ENCODE results near the gene GALNT17.

Gene GALNT17

GRCh38 chr7:71645836-71646235 lies 513.9 kb downstream of the GALNT17 start:
- ChIA-PET CTCF (interaction anchor here (0.6 kb wide), 1 partner anchor 48 kb away, joined by 3 read pairs; no protein-coding TSS in a partner anchor), POLR2A (interaction anchor here (0.7 kb wide), 1 partner anchor 1718 kb away, joined by 4 read pairs; no protein-coding TSS in a partner anchor)
- no peak for TF ChIP-seq ZNF521 (tag by site-specific recombination; IDR thresholded peaks at IDR 0.05)
- TF ChIP-seq ZNF488 (tag by site-specific recombination; IDR thresholded peaks at IDR 0.05) = no peak
- no peak for TF ChIP-seq ZNF777 (tag by site-specific recombination; IDR thresholded peaks at IDR 0.05; ENCODE audit: borderline replicate concordance)
- no peak for TF ChIP-seq ZNF670 (tag by site-specific recombination; IDR thresholded peaks at IDR 0.05; ENCODE audit: low read depth)
- no peak for TF ChIP-seq IKZF3 (tag by site-specific recombination; IDR thresholded peaks at IDR 0.05)
- no peak for TF ChIP-seq PATZ1 (tag by site-specific recombination; IDR thresholded peaks at IDR 0.05)
- no peak for TF ChIP-seq ZNF664 (tag by site-specific recombination; IDR thresholded peaks at IDR 0.05)
- TF ChIP-seq TCF7L2 (IDR thresholded peaks at IDR 0.05; ENCODE audit: borderline replicate concordance, low read depth, low read length) = no peak
- TF ChIP-seq KLF16 (tag by site-specific recombination; IDR thresholded peaks at IDR 0.05) = no peak
- TF ChIP-seq ZSCAN4 (tag by site-specific recombination; IDR thresholded peaks at IDR 0.05) = no peak
- no peak for TF ChIP-seq INSM2 (tag by site-specific recombination; IDR thresholded peaks at IDR 0.05)
- TF ChIP-seq SP3 (tag by site-specific recombination; IDR thresholded peaks at IDR 0.05) = no peak
- TF ChIP-seq ZNF423 (tag by site-specific recombination; IDR thresholded peaks at IDR 0.05) = no peak
- no peak for TF ChIP-seq ZNF155 (tag by site-specific recombination; IDR thresholded peaks at IDR 0.05)
- no peak for TF ChIP-seq YY1 (tag by site-specific recombination; IDR thresholded peaks at IDR 0.05)
- TF ChIP-seq TRIM28 (IDR thresholded peaks at IDR 0.05; ENCODE audit: borderline replicate concordance, low read length) = no peak
- no peak for TF ChIP-seq ZBTB44 (tag by site-specific recombination; IDR thresholded peaks at IDR 0.05)
- TF ChIP-seq ZBTB26 (tag by site-specific recombination; optimal IDR thresholded peaks at IDR 0.05) = no peak
- no peaks in the 10 kb centered on the region for H3K36me3 ChIP-seq (ENCODE audit: control insufficient read depth in 2 of 2, insufficient read depth in 1 of 2, low read length in 2 of 2)
- H3K9me3 ChIP-seq (ENCODE audit: control insufficient read depth, insufficient read depth, low read depth, low read length) = no peaks in the 10 kb centered on the region
- H3K27ac ChIP-seq (ENCODE audit: extremely low read depth, low read depth, low read length) = no peak overlapping the region
- H3K4me3 ChIP-seq (ENCODE audit: low read depth, low read length) = no peak overlapping the region
- H3K4me1 ChIP-seq (ENCODE audit: control insufficient read depth, insufficient read depth, low read length) = no peaks in the 10 kb centered on the region

Measured in HEK293 (cell line).